HG03457 (cell line): ENCODE data around the gene XPA.
"Not testable (repeated sequence)": the region's sequence is repeated elsewhere in the genome, so short reads cannot be mapped to it uniquely, and the experiment has no call there.

Experiments used
- ATAC-seq: cut with Tn5 transposase; IDR thresholded peaks from one replicate; pipeline ENCODE4 v1.9.1; 2021; ENCODE audit warnings: moderate number of reproducible peaks; ENCODE audit not compliant: unreplicated experiment

XPA gene

GRCh38 chr9:97696803-97697601 lies at the start of gene XPA:
Gene XPA (minus strand): TSS chr9:97697340. CDS start chr9:97697292, 48 bp downstream.
- ATAC-seq: peak; percentile 88

DNA sequence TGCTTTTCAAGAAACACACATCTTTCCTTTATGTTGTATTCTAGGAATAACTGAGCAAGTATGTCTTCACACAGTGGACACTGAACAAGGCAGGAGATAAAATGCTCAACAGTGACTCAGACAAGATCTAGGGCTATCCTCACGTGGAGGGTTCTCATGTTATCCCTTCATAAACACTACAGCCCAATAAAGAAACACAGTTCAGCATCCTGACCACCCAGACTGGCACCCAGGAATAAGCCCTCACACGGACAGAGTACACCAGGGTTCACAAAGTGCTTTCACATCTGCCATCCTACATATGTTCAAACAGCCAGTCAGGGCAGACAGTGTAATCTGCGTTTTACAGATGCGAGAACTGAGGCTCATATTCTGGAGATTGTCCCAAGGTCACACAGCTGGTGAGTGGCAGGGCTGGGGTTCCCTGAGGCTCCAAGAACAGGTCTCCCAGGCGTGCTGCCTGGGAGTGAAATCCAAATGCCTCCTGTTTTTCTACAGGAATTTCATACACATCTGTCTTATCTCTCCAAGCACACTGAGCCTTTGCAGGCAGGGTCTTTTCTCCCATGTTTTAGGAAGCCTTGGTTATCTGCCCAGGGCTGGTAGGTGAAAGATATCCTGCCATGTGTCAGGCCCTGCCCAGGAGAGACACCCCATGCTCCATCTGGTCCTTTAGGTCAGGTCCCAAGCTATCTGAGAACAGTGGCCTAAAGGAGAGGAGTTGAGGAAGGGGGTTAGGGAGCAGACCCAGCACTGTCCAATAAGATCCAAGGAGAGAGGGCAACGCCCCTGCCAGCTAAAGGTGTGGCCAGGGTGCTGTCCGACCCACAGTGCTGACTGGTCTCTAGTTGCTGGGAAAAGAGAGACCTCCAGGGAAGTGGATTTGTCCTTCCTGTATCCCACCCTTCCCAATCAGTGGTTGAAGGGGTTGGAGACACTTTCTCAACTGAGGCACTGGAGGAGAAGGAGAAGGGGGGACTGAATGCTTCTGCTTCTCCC lies 47.9 kb upstream of the XPA start:
- ATAC-seq: no peak

- ATAC-seq: not testable (repeated sequence)
These were observed 46.9 kb upstream of the XPA start for GRCh38 chr9:97744025-97744424.

DNA sequence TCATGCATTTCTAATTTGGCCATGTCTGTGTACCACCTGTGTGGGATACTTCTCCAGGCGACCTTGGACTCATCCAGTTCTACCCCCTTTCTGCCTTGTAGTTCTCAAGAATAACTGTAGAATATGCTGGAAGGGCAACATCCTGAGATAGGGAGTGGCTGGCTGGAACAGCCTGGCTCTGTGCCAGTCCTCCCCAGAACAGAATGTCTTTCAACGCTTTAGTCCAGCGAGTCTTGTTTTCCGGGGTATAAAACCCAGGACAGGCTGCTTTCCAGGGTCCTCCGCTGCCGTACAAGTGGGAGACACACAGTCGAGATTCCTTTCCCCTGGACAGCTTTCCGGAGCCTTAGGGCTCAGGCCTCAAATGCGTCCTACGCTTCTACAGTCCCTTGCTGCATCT lies 45.4 kb upstream of the XPA start:
- no peak for ATAC-seq

DNA sequence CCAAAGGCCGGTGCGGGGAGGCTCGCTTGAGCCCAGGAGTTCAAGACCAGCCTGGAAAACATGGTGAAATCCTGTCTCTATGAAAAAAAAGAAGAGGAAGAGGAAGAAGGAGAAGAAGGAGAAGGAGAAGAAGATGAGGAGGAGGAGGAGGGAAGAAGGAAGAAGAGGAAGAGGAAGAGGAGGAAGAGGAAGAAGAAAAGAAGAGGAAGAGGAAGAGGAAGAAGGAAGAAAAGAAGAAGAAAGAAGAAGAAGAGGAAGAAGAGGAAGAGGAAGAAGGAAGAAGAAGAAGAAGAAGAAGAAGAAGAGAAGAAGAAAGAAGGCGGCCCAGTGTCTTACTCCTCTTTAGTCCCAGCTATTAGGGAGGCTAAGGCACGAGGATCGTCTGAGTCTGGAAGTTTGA lies 44.8 kb upstream of the XPA start:
- ATAC-seq: no peak

DNA sequence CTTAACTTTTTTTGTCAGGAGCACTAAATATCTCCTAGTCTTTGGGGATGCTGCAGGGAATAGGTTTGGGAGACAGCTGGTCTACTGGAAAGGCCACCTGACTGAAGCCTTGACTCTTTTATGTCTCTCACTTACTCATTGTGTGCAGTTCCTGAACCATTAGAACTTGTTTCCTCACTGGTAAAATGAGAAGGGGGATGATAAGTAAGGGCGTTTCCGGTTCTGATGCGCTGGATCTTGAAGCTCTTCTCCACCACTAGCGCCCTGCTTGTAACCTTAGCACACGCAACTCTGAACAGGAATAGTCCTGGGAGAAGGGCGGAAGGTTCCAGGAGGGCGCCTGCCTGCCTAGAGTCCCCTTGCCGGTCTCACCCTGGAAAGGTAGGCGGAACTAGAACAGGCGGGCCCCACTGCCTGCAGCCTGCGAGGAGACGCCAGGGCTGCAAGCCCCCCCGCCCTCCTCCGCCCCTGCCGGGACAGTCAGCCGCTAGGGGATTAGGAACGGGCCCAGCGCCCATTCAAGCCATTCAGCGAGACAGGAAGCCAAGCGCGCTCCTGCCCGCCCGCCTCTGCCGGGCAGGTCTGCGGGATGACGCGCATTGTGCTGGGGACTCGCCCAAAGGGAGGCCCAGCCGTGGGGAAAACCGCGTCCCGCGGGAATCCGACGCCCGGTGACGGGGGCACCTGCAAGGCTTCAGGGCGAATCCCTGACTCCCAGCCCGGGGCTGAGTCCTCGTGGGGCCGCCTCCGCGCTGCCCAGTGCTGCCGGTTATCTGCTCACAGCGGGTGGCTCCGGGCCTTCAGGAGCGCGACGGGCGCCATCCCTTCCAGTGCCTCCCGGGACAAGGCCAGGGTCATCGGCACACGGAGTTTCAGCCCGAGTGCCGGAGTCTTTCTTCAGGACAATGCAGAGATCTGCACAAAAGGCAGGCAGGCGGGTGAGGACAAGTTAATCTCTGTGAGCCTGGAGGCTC lies 44.0 kb upstream of the XPA start:
- ATAC-seq: no peak

GRCh38 chr9:97737429-97737828 lies 40.3 kb upstream of the XPA start:
- no peak for ATAC-seq

GRCh38 chr9:97735070-97735600 lies 38.0 kb upstream of the XPA start:
- ATAC-seq: no peak

DNA sequence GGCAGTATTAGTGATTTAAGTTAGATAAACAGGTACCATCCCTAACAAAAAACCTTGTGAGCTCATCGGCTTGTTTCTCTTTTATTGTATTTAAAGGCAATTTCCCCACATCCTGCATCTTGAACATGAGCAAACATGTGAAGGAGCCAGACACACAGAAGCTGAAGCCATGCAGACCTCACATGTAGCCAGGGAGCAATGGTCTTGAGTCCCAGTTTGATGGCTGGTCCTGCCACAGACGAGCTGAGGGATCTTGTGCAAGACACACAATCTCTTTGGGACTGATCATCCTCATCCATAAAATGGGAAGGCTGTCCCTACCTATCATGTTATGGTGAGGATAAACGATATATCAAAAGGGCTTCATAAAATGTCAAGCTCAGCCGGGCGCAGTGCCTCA lies 29.6 kb upstream of the XPA start:
- ATAC-seq: no peak

DNA sequence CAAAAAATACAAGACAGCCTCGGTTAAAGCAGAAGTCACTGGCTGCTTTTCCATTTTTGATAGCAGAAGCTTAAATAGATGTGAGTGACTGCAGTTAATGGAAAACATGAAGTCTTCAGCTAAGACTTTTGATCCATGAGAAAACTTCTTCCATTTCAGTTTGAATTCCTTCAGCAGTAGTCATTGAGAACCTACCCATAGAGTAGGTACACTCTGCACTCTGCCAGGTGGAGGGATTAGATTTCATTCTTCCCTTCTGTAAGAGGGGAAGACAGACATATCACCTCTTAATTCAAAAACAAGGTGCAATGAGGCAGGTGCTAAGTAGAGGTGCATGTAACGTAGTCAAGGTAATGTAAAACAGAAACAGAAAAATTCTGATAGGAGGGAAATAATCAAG lies 26.7 kb upstream of the XPA start:
- no peak for ATAC-seq

DNA sequence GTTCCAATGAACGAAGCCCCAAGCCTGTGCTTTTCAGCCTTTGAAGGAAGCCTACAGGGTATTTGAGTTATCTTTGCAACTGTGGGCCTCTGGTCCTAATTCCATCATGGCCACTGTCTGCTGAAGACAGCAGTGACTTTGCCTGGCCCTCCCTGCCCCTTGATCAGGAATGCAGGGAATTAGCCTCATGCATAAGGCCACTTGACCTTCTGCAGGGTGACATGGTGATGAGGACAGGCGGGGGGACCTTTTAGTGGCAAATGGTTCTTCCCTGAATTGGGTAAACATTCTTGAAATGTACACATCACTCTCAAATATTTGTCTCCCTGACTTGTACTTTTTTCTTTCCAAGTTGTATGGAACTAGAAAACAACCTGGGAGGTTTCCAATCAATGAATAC lies 25.2 kb upstream of the XPA start:
- no peak for ATAC-seq

DNA sequence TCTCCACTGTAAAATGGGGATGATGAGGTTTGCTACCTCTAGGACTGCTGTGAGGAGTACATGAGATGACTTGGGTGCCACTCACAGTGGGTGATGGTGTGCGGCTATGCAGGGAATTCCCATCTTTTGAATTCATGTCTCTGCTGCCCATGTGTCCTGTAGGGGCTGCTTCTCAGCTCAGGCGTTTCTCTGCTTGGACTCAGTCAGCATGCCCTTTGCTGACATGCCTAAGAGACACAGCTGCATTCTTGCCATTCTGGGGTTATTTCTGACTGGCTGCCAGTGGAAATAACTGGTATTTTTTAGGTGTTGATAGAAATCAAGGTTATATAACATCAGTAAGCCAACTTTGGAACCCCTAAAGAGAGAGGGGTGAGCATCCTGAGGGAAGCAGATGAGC lies 24.3 kb upstream of the XPA start:
- ATAC-seq: no peak

DNA sequence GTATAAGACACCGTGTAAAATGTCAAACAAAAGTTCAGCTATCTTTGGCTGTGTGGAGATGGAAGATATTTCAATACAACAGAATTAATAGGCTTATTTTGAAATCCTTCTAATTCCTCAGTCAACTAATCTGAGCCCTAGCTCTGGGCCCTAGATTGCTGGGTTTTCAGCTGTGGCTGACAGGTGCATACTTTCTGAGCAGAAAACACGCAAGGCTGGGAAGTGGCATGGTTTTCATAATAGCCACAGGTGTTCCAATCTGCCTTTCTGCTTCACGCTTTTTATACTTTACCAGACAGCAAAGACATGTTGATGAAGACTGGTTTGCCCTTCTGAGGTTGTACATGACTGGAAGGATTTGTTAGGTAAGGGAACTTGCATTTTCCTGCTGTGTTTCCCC lies 20.7 kb upstream of the XPA start:
- ATAC-seq: no peak

GRCh38 chr9:97714435-97714834 lies 17.3 kb upstream of the XPA start:
- no peak for ATAC-seq

DNA sequence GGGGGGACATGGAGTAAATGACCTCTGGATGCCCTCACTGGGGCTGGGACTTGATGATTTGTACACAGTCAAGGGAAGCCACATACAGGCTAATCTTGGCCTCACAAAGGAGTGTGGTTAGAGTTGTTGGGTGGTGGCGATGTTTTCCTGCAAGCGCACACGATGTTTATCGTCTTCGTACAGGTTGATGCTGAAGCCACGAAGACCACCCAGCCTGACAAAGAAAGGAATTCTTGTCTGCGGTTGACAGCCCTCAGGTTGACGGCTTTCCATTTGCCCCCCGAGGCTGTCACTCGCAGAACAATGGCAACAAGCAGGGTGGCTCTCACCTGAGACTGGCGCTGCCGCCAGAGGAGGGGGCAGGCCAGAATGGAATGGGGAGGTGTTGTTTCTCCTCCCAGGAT lies 14.1 kb upstream of the XPA start:
- no peak for ATAC-seq

DNA sequence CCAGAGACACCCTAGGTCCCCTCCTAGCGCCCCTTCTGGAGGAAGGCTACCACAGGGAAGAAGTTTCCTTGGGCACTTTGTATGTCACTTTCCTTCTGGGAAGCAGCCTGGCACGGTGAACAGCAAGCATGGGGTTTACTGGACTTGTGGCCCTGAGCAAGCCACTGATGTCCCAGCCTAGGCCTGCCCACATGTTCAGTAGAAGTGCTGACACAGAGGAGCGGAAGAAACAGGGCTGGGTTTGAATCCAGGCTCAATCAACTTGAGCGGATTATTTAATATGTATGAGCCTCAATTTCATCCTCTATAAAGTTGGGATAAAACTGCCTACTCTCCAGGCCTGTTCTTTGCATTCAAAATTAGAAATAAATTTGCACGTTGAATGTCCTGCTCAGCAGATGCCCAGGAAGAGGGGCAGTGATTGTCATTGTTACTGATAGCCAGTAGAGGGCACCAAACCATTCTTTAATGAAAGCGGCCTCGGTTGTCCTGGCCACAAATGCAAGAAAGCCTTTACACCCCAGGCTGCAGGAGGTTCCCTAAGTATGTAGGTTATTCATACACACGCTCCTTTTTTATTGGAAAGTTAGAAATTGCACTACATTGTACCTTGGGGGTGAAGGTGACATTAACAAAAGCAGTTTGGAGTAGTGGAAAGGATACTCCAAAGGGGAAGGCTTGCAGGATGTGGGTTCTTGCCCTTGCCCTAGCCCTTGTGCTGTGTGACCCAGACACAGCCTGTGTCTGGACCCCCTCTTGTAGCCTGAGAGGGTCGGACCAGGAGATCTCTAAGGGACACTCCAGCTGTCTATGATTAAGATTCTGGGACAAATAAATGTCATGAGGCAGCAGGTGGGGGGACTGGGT lies 13.4 kb upstream of the XPA start:
- ATAC-seq: no peak

GRCh38 chr9:97706246-97706645 lies 9.1 kb upstream of the XPA start:
- ATAC-seq: no peak

DNA sequence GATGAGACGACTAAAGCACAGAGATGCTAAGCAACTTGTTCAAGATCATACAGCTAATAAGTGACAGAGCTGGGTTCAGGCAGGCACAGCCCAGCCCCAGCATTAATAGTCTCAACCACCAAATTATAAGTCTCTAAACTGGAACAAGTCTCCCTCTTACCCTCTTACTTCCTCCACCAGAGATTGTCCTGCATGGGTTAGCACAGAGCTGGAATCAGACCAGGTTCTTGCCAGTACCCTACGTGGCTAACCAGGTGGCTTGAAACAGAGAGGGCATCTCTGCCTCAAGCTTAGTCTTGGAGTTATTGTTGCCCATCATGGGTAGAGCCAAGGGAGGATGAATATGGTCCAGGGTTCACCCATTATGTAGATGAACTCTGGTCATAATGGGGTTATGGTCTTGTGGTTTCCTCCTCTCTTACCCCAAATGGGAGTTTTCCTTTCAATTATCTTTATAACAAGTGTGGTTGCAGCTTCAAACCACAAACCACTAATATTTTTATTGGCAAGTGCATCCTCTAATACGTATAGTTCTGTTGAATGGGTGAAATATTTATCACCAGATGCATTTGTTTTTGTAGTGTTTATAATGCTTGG lies 8.3 kb upstream of the XPA start:
- ATAC-seq: no peak

DNA sequence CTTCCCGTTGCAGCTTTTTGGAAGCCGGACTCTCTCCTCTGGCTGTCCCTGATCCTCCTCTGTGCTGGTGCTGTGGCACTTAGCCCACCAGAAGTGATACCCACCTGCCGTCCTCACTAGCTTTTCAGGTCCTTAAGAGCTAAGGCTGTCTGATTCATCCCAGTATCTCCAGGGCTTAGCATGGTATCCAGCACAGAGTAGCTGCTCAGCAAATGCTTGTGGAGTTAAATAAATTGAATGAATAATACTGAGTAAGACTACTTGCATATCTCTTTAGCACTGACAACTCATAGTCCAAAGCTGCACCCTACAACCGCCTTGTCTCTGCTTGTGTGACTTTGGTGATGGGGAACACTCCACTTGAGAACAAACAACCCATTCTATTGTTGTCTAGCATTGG lies 7.7 kb upstream of the XPA start:
- ATAC-seq: no peak
